HG02885 (cell line): ENCODE measurements around the gene CABLES1.
"Not testable (repeated sequence)": the region's sequence is repeated elsewhere in the genome, so short reads cannot be mapped to it uniquely, and the experiment has no call there.

Experiments
- ATAC-seq: cut with Tn5 transposase; IDR thresholded peaks from one replicate; pipeline ENCODE4 v1.9.1; 2021; ENCODE audit warnings: mild to moderate bottlenecking; ENCODE audit not compliant: unreplicated experiment, poor library complexity

The CABLES1 gene

GRCh38 chr18:23257686-23258565, 122.6 kb downstream of the CABLES1 start:
- no peak for ATAC-seq

- no peak for ATAC-seq
Measured at GRCh38 chr18:23258566-23259469, 123.5 kb downstream of the CABLES1 start.

GRCh38 chr18:23259701-23260681, 124.7 kb downstream of the CABLES1 start:
- ATAC-seq, result peak; percentile 50

DNA sequence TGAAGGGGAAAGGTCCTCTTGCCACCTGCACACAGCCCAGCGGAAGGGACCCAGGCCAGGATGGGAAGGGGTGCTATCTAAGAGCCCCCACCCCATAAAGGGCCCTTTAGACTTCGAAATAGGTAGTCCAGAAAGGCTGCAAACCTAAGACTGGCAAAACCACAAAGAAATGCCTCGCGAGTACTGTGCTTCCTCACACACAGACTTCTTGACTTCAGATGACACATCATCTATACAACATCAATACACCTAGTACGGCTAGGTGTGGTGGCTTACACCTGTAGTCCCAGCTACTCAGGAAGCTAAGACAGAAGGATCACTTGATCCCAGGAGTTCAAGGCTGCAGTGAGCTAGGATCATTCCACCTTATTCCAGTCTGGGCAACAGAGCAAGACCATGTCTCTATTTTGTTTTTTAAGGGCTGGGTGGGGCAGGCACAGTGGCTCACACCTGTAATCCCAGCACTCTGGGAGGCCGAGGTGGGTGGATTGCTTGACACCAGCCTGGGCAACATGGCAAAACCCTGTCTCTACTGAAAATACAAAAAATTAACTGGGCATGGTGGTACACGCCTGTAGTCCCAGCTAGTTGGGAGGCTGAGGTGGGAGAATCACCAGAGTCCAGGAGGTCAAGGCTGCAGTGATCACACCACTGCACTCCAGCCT, 125.8 kb downstream of the CABLES1 start:
- ATAC-seq, result no peak

- no peak for ATAC-seq
Measured at GRCh38 chr18:23263551-23264235, 128.4 kb downstream of the CABLES1 start.

GRCh38 chr18:23265682-23266399, 130.6 kb downstream of the CABLES1 start:
- ATAC-seq, result no peak

DNA sequence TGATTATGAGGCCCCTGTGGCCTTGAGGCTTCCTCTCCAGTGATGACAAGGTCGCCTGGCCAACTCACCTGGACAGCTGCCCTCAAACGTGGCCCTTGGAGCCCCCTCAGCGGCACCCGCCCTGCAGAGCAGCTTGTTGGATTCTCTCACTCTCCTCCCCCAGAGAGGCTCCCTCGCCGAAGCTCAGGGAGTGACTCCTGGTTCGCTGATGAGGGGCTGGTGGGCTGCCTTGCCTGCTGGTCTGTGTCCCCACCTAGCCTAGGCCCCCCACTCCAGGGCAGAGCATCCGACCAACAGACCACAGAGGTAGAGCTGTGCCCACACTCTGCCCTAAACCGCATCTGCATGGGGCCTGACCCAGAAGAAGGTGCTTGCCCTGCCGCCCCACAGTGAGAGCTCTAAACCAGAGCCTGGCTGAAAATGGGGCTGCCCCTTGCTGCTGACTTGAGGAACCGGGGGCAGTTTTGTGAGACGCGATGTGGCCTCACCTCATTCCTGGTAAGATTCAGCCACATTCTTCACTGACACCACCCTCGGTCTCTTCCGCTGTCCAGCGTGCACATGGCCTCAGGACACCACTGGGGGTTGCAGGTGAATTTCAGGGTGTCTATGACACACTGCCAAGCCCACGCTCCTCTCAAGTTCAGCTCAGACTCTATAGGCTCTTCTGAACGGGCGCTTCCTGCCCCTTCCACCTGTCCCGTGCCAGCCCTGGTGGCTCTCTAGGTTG, 131.6 kb downstream of the CABLES1 start:
- ATAC-seq, result no peak

DNA sequence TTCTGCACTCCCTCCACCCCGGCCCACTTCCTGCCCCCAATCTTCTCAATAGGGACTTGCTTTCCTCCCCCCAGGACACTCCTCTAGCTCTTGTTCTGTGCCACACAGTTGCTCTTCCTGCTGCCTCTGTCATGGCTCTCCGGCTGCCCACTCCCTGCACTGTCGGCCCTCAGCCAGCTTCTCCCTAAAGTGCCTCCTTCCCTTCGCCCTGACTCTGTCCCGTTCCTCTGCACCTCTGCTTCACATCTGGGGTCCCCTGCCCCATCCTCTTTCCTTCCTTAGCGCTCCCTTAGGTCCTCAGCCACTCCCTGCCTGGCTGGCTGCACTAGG, 132.1 kb downstream of the CABLES1 start:
- no peak for ATAC-seq

- no peak for ATAC-seq
Measured at GRCh38 chr18:23268641-23269040, 133.4 kb downstream of the CABLES1 start.

- not testable (repeated sequence) for ATAC-seq
Measured at GRCh38 chr18:23269068-23269467, 133.8 kb downstream of the CABLES1 start.

DNA sequence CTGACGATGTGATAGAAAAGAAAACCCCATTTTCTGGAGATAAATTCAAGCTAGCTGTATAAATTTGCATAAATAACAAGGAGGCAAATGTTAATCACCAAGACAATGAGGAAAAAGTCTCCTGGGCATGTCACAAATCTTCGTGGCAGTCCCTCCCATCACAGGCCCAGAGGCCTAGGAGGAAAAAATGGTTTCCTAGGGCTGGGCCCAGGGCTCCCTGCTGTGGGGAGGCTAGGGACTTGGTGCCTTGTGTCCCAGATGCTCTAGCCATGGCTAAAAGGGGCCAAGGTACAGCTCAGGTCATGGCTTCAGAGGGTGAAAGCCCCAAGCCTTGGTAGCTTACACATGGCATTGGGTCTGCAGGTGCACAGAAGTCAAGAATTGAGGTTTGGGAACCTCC, 134.6 kb downstream of the CABLES1 start:
- ATAC-seq, result no peak

GRCh38 chr18:23270986-23271680, 135.8 kb downstream of the CABLES1 start:
- ATAC-seq, result no peak

- no peak for ATAC-seq
Measured at GRCh38 chr18:23272498-23273232, 137.4 kb downstream of the CABLES1 start.

DNA sequence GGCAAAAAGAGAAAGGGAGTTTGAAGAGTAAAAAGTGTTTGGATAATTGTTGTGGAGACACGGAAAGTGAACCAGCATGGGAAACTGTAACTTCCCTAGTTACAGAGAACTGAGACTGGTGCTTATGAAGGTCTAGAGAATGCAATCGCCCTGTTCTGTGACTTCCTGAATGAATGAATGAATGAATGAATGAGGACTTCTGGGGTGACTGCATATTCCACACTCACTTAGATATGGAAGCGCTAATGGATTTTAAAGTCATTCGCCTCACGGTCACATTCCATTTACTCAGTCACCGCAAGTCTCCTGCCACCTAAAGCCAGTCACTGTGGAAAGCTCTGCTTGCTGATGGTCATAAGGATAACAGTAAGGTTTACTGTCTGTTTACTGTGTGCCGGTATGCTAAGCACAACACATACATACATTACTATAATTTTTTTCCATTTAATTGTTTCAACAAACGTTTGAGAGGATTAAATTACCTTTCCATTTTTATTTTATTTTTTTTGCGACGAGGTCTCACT, 138.2 kb downstream of the CABLES1 start:
- no peak for ATAC-seq

- ATAC-seq, result no peak
Measured at GRCh38 chr18:23274638-23275482, 139.6 kb downstream of the CABLES1 start.
